ENCODE results near the gene DTNBP1.

DTNBP1 gene

GRCh38 chr6:15489261-15489962 lies 173.4 kb downstream of the DTNBP1 start:
- no peak for TF ChIP-seq CTCF (IDR thresholded peaks at IDR 0.05; ENCODE audit: low read length, missing control alignments)
- H3K4me3 ChIP-seq (replicated peaks; ENCODE audit: low read depth, low read length), result no peak overlapping the region
- no peak for DNase-seq (ENCODE audit: low read depth)

- no peak for TF ChIP-seq CTCF (IDR thresholded peaks at IDR 0.05; ENCODE audit: low read length, missing control alignments)
- DNase-seq (ENCODE audit: low read depth), result no peak
- H3K4me3 ChIP-seq (replicated peaks; ENCODE audit: low read depth, low read length), result no peak overlapping the region
These were observed 175.6 kb downstream of the DTNBP1 start for GRCh38 chr6:15487262-15487661.

DNA sequence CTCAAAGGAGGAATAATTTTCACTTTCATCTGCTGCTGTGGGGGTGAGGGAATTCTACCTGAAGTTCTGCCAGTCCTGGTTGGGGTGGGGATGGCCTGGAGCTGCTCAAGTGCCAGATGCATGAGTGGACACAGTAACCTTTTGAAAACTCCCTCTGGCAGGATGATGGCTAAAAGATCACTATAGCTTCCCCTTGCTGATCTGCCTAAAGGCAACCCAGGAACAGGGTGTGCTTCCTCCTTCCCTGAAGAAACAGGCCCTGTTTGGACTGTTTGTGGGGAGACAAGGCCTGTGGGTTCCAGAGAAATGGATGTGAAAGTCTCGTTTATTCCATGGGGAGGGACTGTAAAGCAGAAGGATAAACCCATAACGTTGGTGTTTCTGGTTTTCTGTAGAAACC lies 176.9 kb downstream of the DTNBP1 start:
- no peak for TF ChIP-seq CTCF (IDR thresholded peaks at IDR 0.05; ENCODE audit: low read length, missing control alignments)
- DNase-seq (ENCODE audit: low read depth), result no peak
- no peak overlapping the region for H3K4me3 ChIP-seq (replicated peaks; ENCODE audit: low read depth, low read length)

GRCh38 chr6:15484821-15485220 lies 178.0 kb downstream of the DTNBP1 start:
- no peak for TF ChIP-seq CTCF (IDR thresholded peaks at IDR 0.05; ENCODE audit: low read length, missing control alignments)
- H3K4me3 ChIP-seq (replicated peaks; ENCODE audit: low read depth, low read length), result no peak overlapping the region
- no peak for DNase-seq (ENCODE audit: low read depth)

DNA sequence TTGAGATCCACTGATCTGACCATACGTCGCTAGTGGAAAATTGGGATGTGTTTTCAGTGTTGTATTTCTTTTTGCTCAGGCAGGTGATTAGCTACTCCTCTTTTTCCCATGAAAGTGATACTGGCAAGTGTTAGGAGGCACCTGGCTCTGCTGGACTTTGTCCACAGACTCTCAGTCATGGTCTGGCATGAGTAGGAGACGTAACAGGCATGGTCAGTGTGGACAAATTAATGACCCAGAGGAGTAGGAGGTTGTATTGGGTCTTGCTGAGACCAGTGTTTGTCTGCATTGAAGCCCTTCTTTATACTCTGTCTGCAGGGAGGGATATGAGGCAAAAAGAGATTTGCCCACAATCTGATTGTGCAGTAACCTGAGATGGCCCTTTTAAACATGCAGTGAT lies 178.7 kb downstream of the DTNBP1 start:
- no peak for TF ChIP-seq CTCF (IDR thresholded peaks at IDR 0.05; ENCODE audit: low read length, missing control alignments)
- DNase-seq (ENCODE audit: low read depth), result no peak
- no peak overlapping the region for H3K4me3 ChIP-seq (replicated peaks; ENCODE audit: low read depth, low read length)

GRCh38 chr6:15483060-15483459 lies 179.8 kb downstream of the DTNBP1 start:
- no peak for TF ChIP-seq CTCF (IDR thresholded peaks at IDR 0.05; ENCODE audit: low read length, missing control alignments)
- no peak overlapping the region for H3K4me3 ChIP-seq (replicated peaks; ENCODE audit: low read depth, low read length)
- DNase-seq (ENCODE audit: low read depth), result no peak

All from fibroblast of pulmonary artery (primary cell).